ENCODE results near the gene LCT. TPM values are rescaled to one million over a fixed set of nuclear protein-coding genes. Genes with fewer than 3 reads are reported as not detected.

LCT gene
- total and polyA plus RNA-seq, 9 of the 15 experiments (the other 6 are each of a cell fraction or from before 2014, with no cell fraction given), result 0.01 to 0.04 (median 0.03) TPM; not detected in 4

GRCh38 chr2:135775420-135775819, 61.6 kb downstream of the LCT start:
- Histone ChIP-seq H3K9me3 (replicated peaks; ENCODE audit: control insufficient read depth, insufficient read depth, low read depth, low read length) (no peaks in the 10 kb centered on the region; the same call in 1 of the 2 replicates), H3K36me3 (ENCODE audit: control insufficient read depth, insufficient read depth, low read length) (peaks cover 89% of the 10 kb centered on the region), H3K4me1 (replicated peaks in 1 of 2; ENCODE audit: control insufficient read depth in 2 of 2, insufficient read depth in 2 of 2, low read length in 2 of 2) (no peaks in the 10 kb centered on the region), H3K4me2 (ENCODE audit: insufficient read depth, low read length) (no peak overlapping the region), H3K27ac (ENCODE audit: extremely low read depth, low read depth, low read length) (no peak overlapping the region), H4K20me1 (replicated peaks; ENCODE audit: control insufficient read depth, insufficient read depth, low read length) (no peaks in the 10 kb centered on the region), H3K27me3 (ENCODE audit: control insufficient read depth in 2 of 2, insufficient read depth in 2 of 2, low read length in 2 of 2) (no peaks in the 10 kb centered on the region), H3K9ac (ENCODE audit: insufficient read depth in 1 of 2, low read depth in 2 of 2, low read length in 2 of 2) (no peak overlapping the region), H2AFZ (ENCODE audit: low read depth, low read length) (no peak overlapping the region), H3K79me2 (ENCODE audit: control insufficient read depth, insufficient read depth, low read length) (no peaks in the 10 kb centered on the region), H3K4me3 (no peak overlapping the region), H3K9me1 (ENCODE audit: control insufficient read depth, insufficient read depth, low read length) (no peaks in the 10 kb centered on the region)
- no peak for ATAC-seq
- CTCF ChIA-PET (ENCODE audit: low intra/inter-chr PET ratio), result no interaction called here
- no TSS peak for BruUV-seq (replicated peaks)
- no peak for FAIRE-seq
- no peak for DNase-seq (ENCODE audit: extremely low read depth in 1 of 4, low spot score in 3 of 4)
- in situ Hi-C loops (cut with MboI), result no loop called here
- POLR2A ChIA-PET, result no interaction called here
- WGBS (ENCODE audit: insufficient coverage, low coverage, missing lambda C conversion rate), result 50% methylated on average over 2 of the region's 2 CpGs
- intact Hi-C loops (cut with micrococcal nuclease), result no loop called here
- TF ChIP-seq GTF2F1 (IDR thresholded peaks at IDR 0.05; ENCODE audit: low read depth, low read length) (no peak), CTCF (IDR thresholded peaks at IDR 0.05 in 2 of 3, conservative IDR thresholded peaks at IDR 0.05 in 1 of 3; ENCODE audit: insufficient read depth in 2 of 3, low read depth in 1 of 3, low read length in 3 of 3) (no peak), RBBP5 (IDR thresholded peaks at IDR 0.05; ENCODE audit: borderline replicate concordance, insufficient read depth, low read length, poor library complexity, severe bottlenecking) (no peak), KLF6 (CRISPR knock-in tag; IDR thresholded peaks at IDR 0.05; ENCODE audit: borderline replicate concordance) (no peak), ADNP (tag; IDR thresholded peaks at IDR 0.05) (no peak), ESRRA (IDR thresholded peaks at IDR 0.05; ENCODE audit: borderline replicate concordance, low read depth) (no peak), ATF6 (CRISPR knock-in tag; IDR thresholded peaks at IDR 0.05) (no peak), ZHX1 (conservative IDR thresholded peaks at IDR 0.05; ENCODE audit: low read length) (no peak)
- TF ChIP-seq, protein P1, sequence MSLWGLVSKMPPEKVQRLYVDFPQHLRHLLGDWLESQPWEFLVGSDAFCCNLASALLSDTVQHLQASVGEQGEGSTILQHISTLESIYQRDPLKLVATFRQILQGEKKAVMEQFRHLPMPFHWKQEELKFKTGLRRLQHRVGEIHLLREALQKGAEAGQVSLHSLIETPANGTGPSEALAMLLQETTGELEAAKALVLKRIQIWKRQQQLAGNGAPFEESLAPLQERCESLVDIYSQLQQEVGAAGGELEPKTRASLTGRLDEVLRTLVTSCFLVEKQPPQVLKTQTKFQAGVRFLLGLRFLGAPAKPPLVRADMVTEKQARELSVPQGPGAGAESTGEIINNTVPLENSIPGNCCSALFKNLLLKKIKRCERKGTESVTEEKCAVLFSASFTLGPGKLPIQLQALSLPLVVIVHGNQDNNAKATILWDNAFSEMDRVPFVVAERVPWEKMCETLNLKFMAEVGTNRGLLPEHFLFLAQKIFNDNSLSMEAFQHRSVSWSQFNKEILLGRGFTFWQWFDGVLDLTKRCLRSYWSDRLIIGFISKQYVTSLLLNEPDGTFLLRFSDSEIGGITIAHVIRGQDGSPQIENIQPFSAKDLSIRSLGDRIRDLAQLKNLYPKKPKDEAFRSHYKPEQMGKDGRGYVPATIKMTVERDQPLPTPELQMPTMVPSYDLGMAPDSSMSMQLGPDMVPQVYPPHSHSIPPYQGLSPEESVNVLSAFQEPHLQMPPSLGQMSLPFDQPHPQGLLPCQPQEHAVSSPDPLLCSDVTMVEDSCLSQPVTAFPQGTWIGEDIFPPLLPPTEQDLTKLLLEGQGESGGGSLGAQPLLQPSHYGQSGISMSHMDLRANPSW (CRISPR knock-in tag; IDR thresholded peaks at IDR 0.05), result no peak
- TF ChIP-seq, protein P2, sequence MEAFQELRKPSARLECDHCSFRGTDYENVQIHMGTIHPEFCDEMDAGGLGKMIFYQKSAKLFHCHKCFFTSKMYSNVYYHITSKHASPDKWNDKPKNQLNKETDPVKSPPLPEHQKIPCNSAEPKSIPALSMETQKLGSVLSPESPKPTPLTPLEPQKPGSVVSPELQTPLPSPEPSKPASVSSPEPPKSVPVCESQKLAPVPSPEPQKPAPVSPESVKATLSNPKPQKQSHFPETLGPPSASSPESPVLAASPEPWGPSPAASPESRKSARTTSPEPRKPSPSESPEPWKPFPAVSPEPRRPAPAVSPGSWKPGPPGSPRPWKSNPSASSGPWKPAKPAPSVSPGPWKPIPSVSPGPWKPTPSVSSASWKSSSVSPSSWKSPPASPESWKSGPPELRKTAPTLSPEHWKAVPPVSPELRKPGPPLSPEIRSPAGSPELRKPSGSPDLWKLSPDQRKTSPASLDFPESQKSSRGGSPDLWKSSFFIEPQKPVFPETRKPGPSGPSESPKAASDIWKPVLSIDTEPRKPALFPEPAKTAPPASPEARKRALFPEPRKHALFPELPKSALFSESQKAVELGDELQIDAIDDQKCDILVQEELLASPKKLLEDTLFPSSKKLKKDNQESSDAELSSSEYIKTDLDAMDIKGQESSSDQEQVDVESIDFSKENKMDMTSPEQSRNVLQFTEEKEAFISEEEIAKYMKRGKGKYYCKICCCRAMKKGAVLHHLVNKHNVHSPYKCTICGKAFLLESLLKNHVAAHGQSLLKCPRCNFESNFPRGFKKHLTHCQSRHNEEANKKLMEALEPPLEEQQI (IDR thresholded peaks at IDR 0.05), result no peak

Data from K562 (cell line).